ENCODE measurements around the gene HMG20B.

The HMG20B gene

GRCh38 chr19:3605361-3605760 lies 32.6 kb downstream of the HMG20B start:
- DNase-seq (ENCODE audit: low read depth), result no peak
- no peak for TF ChIP-seq CTCF (IDR thresholded peaks at IDR 0.05; ENCODE audit: control insufficient read depth, extremely low read depth, insufficient read depth)
- no peak overlapping the region for H3K4me3 ChIP-seq (ENCODE audit: low read depth, low read length)

GRCh38 chr19:3605770-3606169 lies 33.0 kb downstream of the HMG20B start:
- peak overlapping the region; percentile 36; the same call in 1 of the 2 replicates for H3K4me3 ChIP-seq (ENCODE audit: low read depth, low read length)
- no peak for DNase-seq (ENCODE audit: low read depth)
- TF ChIP-seq CTCF (IDR thresholded peaks at IDR 0.05; ENCODE audit: control insufficient read depth, extremely low read depth, insufficient read depth), result no peak

- H3K4me3 ChIP-seq (ENCODE audit: low read depth, low read length), result peak overlapping the region; percentile 36
- DNase-seq (ENCODE audit: low read depth), result no peak
- no peak for TF ChIP-seq CTCF (IDR thresholded peaks at IDR 0.05; ENCODE audit: control insufficient read depth, extremely low read depth, insufficient read depth)
Measured at GRCh38 chr19:3606174-3606689, 33.5 kb downstream of the HMG20B start.

GRCh38 chr19:3606690-3607289 lies 34.0 kb downstream of the HMG20B start, which contains the start of gene TBXA2R:
TSS of gene TBXA2R (minus strand) at chr19:3606875. CDS start at chr19:3600634, 6,241 bp downstream.
- peak within 1 kb of the TSS; percentile 36 for H3K4me3 ChIP-seq (ENCODE audit: low read depth, low read length)
- TF ChIP-seq CTCF (IDR thresholded peaks at IDR 0.05; ENCODE audit: control insufficient read depth, extremely low read depth, insufficient read depth), result no peak

GRCh38 chr19:3607303-3608078 lies 34.7 kb downstream of the HMG20B start:
- TF ChIP-seq CTCF (IDR thresholded peaks at IDR 0.05; ENCODE audit: control insufficient read depth, extremely low read depth, insufficient read depth), result no peak
- no peak for DNase-seq (ENCODE audit: low read depth)
- no peak overlapping the region for H3K4me3 ChIP-seq (ENCODE audit: low read depth, low read length)

More at GRCh38 chr19:3606690-3607289, 34.0 kb downstream of the HMG20B start, which contains the start of gene TBXA2R:
- DNase-seq (ENCODE audit: low read depth), result no peak

GRCh38 chr19:3608079-3608641 lies 35.4 kb downstream of the HMG20B start:
- TF ChIP-seq CTCF (IDR thresholded peaks at IDR 0.05; ENCODE audit: control insufficient read depth, extremely low read depth, insufficient read depth), result no peak
- no peak overlapping the region for H3K4me3 ChIP-seq (ENCODE audit: low read depth, low read length)

More at GRCh38 chr19:3608079-3608641, 35.4 kb downstream of the HMG20B start:
- DNase-seq (ENCODE audit: low read depth), result no peak
